Measurements from ENCODE around the gene STRC.

The STRC gene

GRCh38 chr15:43550527-43551363 is 67.9 kb downstream of the STRC start:
- no peak for TF ChIP-seq Cebpa-rat (IDR thresholded peaks at IDR 0.05)
- Histone ChIP-seq H3K4me1 (no peaks in the 10 kb centered on the region), H3K27me3 (no peaks in the 10 kb centered on the region), H4K20me1 (no peaks in the 10 kb centered on the region), H3K27ac (no peak overlapping the region), H3K9ac (no peak overlapping the region), H3K4me3 (no peak overlapping the region), H3K9me3 (peaks cover 14% of the 10 kb centered on the region), H3K36me3 (peaks cover 76% of the 10 kb centered on the region), H3K4me2 (no peak overlapping the region)

All from BLaER1 (cell line).